GM12878 (cell line): ENCODE data around the gene RSF1. TPM values are rescaled to one million over a fixed set of nuclear protein-coding genes. Genes with fewer than 3 reads are reported as not detected.

ENCODE experiments used
- ATAC-seq: fragments of 200-7000 bp; cut with Tn5 transposase; 3 replicates; pipeline ENCODE4 v1.9.1; 2020; ENCODE audit warnings: mild to moderate bottlenecking, moderate library complexity
- BruUV-seq: library from RNA; stranded (reverse); fragments of 400-500 nt; replicated peaks from 2 replicates; lab custom pipeline; 2021; lab: Mats Ljungman, UMichigan
- CTCF ChIA-PET: fragments of 300-600 bp; sonication (Branson Sonifier 250); formaldehyde crosslinking; extraction: SDS; loops from one replicate; lab custom pipeline; 2021; ENCODE audit warnings: inconsistent platforms; lab: Yijun Ruan, JAX
- POLR2A ChIA-PET: fragments of 350-600 bp; formaldehyde crosslinking; extraction: SDS; loops from one replicate; lab custom pipeline; 2021; ENCODE audit warnings: inconsistent platforms; lab: Charles Lee
- RAD21 ChIA-PET: fragments of 300-600 bp; sonication (Branson Sonifier 250); formaldehyde crosslinking; loops from one replicate; lab custom pipeline; 2023; ENCODE audit warnings: antibody characterized with exemption; ENCODE audit not compliant: unreplicated experiment; lab: Charles Lee
- SMC1A ChIA-PET: fragments of 300-600 bp; sonication (Branson Sonifier 250); formaldehyde crosslinking; loops from one replicate; lab custom pipeline; 2023; ENCODE audit not compliant: unreplicated experiment, uncharacterized antibody; lab: Charles Lee
- DNase-seq: peaks from one replicate; pipeline ENCODE4 v3.0.0-alpha.2; 2011; ENCODE audit warnings: low read depth, low spot score
- FAIRE-seq: peaks from 3 replicates; lab custom pipeline; 2011; peaks lifted over from hg19 to GRCh38; lab: Jason Lieb, UNC
- H2AFZ ChIP-seq: 2 replicates; pipeline ENCODE4 v1.6.0; 2011; ENCODE audit warnings: low read depth, low read length, control low read depth; ENCODE audit not compliant: control insufficient read depth
- H3K27ac ChIP-seq: 2 replicates; pipeline ENCODE4 v1.5.1; 2011; ENCODE audit warnings: control low read depth; ENCODE audit not compliant: control insufficient read depth, insufficient read depth
- H3K27me3 ChIP-seq, 2 experiments: replicated peaks in 1 of 2; 2 replicates each; pipeline versions ENCODE4 v1.6.0 to v1.6.1; 2011; ENCODE audit warnings: low read length in 1 of 2; ENCODE audit not compliant: control insufficient read depth in 2 of 2, insufficient read depth in 2 of 2
- H3K36me3 ChIP-seq, 2 experiments: 2 replicates each; pipeline ENCODE4 v1.5.1; 2011; ENCODE audit warnings: low read length in 1 of 2; ENCODE audit not compliant: control insufficient read depth in 2 of 2, insufficient read depth in 2 of 2
- H3K4me1 ChIP-seq: 2 replicates; pipeline ENCODE4 v1.6.1; 2011; ENCODE audit warnings: mild to moderate bottlenecking, low read length, moderate library complexity, mixed read lengths; ENCODE audit not compliant: control insufficient read depth, insufficient read depth
- H3K4me2 ChIP-seq: 2 replicates; pipeline ENCODE4 v1.6.0; 2011; ENCODE audit warnings: control low read depth; ENCODE audit not compliant: control insufficient read depth, insufficient read depth
- H3K4me3 ChIP-seq: fragments of 200-600 bp; sonication (generic); 2 replicates; pipeline ENCODE4 v1.5.1; 2016
- H3K79me2 ChIP-seq: 2 replicates; pipeline ENCODE4 v1.6.0; 2011; ENCODE audit warnings: low read length; ENCODE audit not compliant: control insufficient read depth, insufficient read depth
- H3K9ac ChIP-seq: 2 replicates; pipeline ENCODE4 v1.8.0; 2011; ENCODE audit warnings: low read length, control low read depth, mixed read lengths; ENCODE audit not compliant: control insufficient read depth, insufficient read depth
- H3K9me3 ChIP-seq: replicated peaks from 3 replicates; pipeline ENCODE4 v1.5.1; 2011; ENCODE audit warnings: mild to moderate bottlenecking, low read length; ENCODE audit not compliant: control insufficient read depth, insufficient read depth
- H4K20me1 ChIP-seq: 2 replicates; pipeline ENCODE4 v1.6.0; 2011; ENCODE audit not compliant: control insufficient read depth, insufficient read depth
- ATF7 ChIP-seq: fragments of 450-650 bp; IDR thresholded peaks from 2 replicates; pipeline ENCODE4 v1.6.1; 2016; ENCODE audit warnings: low read depth, mild to moderate bottlenecking
- BRCA1 ChIP-seq: IDR thresholded peaks from 2 replicates; pipeline ENCODE4 v1.6.1; 2011; ENCODE audit warnings: low read depth, low read length, improper control_type of control experiment
- CBFB ChIP-seq: IDR thresholded peaks from 2 replicates; pipeline ENCODE4 v1.6.1; 2016; ENCODE audit warnings: antibody characterized with exemption, low read depth
- CBX5 ChIP-seq: sonication (generic); IDR thresholded peaks from 2 replicates; pipeline ENCODE4 v1.6.1; 2016; ENCODE audit warnings: low read depth, moderate library complexity, mild to moderate bottlenecking, inconsistent platforms
- FOXK2 ChIP-seq: fragments of 450-650 bp; IDR thresholded peaks from 2 replicates; pipeline ENCODE4 v1.6.1; 2017; ENCODE audit warnings: mild to moderate bottlenecking, moderate library complexity
- HCFC1 ChIP-seq: fragments of 150-350 bp; IDR thresholded peaks from 2 replicates; pipeline ENCODE4 v1.6.1; 2014; ENCODE audit warnings: low read length
- IKZF2 ChIP-seq, 2 experiments: fragments of 450-650 bp; IDR thresholded peaks; 2 replicates each; pipeline ENCODE4 v1.6.1; 2017; ENCODE audit warnings: mild to moderate bottlenecking in 2 of 2, moderate library complexity in 2 of 2
- IRF4 ChIP-seq: IDR thresholded peaks from 2 replicates; pipeline ENCODE4 v1.6.1; 2011; ENCODE audit warnings: low read depth, low read length
- JUNB ChIP-seq: IDR thresholded peaks from 2 replicates; pipeline ENCODE4 v1.6.1; 2016; ENCODE audit warnings: antibody characterized with exemption, mild to moderate bottlenecking
- MXI1 ChIP-seq: fragments of 150-350 bp; IDR thresholded peaks from 2 replicates; pipeline ENCODE4 v1.6.1; 2011; ENCODE audit warnings: low read depth, mild to moderate bottlenecking, inconsistent platforms, low read length, improper control_type of control experiment
- NR2F1 ChIP-seq: fragments of 450-650 bp; conservative IDR thresholded peaks from 2 replicates; pipeline ENCODE4 v1.6.1; 2017; ENCODE audit warnings: mild to moderate bottlenecking
- PAX8 ChIP-seq: fragments of 450-650 bp; IDR thresholded peaks from 2 replicates; pipeline ENCODE4 v1.6.1; 2017; ENCODE audit warnings: mild to moderate bottlenecking, moderate library complexity
- RELA ChIP-seq: fragments of 450-650 bp; IDR thresholded peaks from 2 replicates; pipeline ENCODE4 v1.8.0; 2014; ENCODE audit warnings: borderline replicate concordance; ENCODE audit not compliant: partially characterized antibody
- TCF12 ChIP-seq: IDR thresholded peaks from 2 replicates; pipeline ENCODE4 v1.6.1; 2011; ENCODE audit warnings: low read depth, mild to moderate bottlenecking, low read length
- ZNF274 ChIP-seq: IDR thresholded peaks from one replicate; pipeline ENCODE4 v1.8.0; 2011; ENCODE audit not compliant: insufficient read length, insufficient read depth
- WGBS: methylation state at CpG from one replicate; pipeline ENCODE4 v1.1.6; 2016; ENCODE audit warnings: low lambda C conversion rate; ENCODE audit not compliant: insufficient replicate concordance, insufficient coverage; ENCODE audit errors: missing lambda C conversion rate; 5-methylcytosine and 5-hydroxymethylcytosine counted together
- in situ Hi-C: fragments of 300-500 bp; cut with MboI; formaldehyde crosslinking; loops from 9 replicates; pipeline ENCODE4 v1.14.3; 2018; ENCODE audit warnings: mixed read lengths
- intact Hi-C: fragments of 100-400 bp; cut with micrococcal nuclease; formaldehyde crosslinking; loops from one replicate; pipeline ENCODE4 v1.14.2; 2022; ENCODE audit not compliant: unreplicated experiment
- polyA plus RNA-seq, 11 experiments: library from polyadenylated mRNA; depleted of rRNA in 4 of 11; unstranded in 6 of 11; stranded (reverse) in 5 of 11; fragments of >200 nt; fragmentation: Nextera tagmentation in 4 of 11; fragmentation: Illumina TruSeq in 1 of 11; extraction: Ambion mirVana in 4 of 11; extraction: Trizol in 1 of 11; gene quantifications; 1 replicate in 1 of 11; 2 replicates in 10 of 11; pipeline versions ENCODE4 v1.2.1 to v1.2.3, GENCODE V29; 2011 to 2016; ENCODE audit warnings: inconsistent platforms in 2 of 11, missing spikeins in 2 of 11, low read depth in 1 of 11
- total RNA-seq, 4 experiments: library from RNA; depleted of rRNA in 3 of 4; stranded (reverse); fragments of >200 nt in 3 of 4; fragmentation: Illumina TruSeq in 1 of 4; extraction: Trizol in 1 of 4; gene quantifications; 2 replicates each; pipeline versions ENCODE4 v1.2.1 to v1.2.3, GENCODE V29; 2013 to 2021
- TF ChIP-seq, protein P1 (sequence below): IDR thresholded peaks from 2 replicates; pipeline ENCODE4 v1.6.1; 2012; ENCODE audit warnings: mild to moderate bottlenecking, low read depth, low read length

Gene RSF1
- total and polyA plus RNA-seq, 10 of the 15 experiments (the other 5 are each of a cell fraction or from before 2014, with no cell fraction given): 9.0 to 45.3 (median 30.0) TPM

DNA sequence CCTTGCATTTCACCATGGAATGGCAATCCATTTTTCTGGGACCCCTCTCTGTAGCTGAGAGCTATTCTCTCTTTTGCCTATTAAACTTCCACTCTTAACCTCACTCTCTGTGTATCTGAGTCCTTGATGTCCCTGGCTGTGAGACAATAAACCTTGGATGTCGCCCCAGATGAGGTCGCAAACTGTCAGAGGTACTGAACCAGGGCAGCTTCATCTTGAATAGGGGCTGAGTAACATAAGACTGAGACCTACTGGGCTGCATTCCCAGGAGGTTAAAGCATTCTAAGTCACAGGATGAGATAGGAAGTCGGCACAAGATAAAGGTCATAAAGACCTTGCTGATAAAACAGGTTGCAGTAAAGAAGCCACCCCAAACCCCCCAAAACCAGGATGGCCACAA, 68.0 kb downstream of the RSF1 start:
- ChIA-PET SMC1A (no interaction called here), POLR2A (no interaction called here), CTCF (no interaction called here), RAD21 (no interaction called here)
- DNase-seq (no peak), FAIRE-seq (no peak), ATAC-seq (no peak)
- intact Hi-C loops (no loop called here), in situ Hi-C loops (no loop called here)
- Histone ChIP-seq H3K36me3 (peaks cover 0 to 14% of the 10 kb centered on the region in 2 experiments; a peak in 2 of 4 replicates), H3K79me2 (no peaks in the 10 kb centered on the region; the same call in none of the 2 replicates), H3K4me2 (no peak overlapping the region), H3K4me1 (no peaks in the 10 kb centered on the region), H3K27me3 (no peaks in the 10 kb centered on the region), H2AFZ (no peak overlapping the region), H3K27ac (no peak overlapping the region), H3K4me3 (no peak overlapping the region), H3K9ac (no peak overlapping the region), H4K20me1 (no peaks in the 10 kb centered on the region; the same call in none of the 2 replicates), H3K9me3 (no peaks in the 10 kb centered on the region)
- BruUV-seq: no TSS peak
- TF ChIP-seq ZNF274 (no peak), IRF4 (no peak), HCFC1 (no peak), RELA (no peak), MXI1 (no peak), TCF12 (no peak), JUNB (no peak), CBFB (no peak), NR2F1 (no peak), ATF7 (no peak), PAX8 (no peak), BRCA1 (no peak), CBX5 (no peak), IKZF2 (IDR thresholded peaks at IDR 0.05) (no peak), FOXK2 (no peak)
- TF ChIP-seq, protein P1, sequence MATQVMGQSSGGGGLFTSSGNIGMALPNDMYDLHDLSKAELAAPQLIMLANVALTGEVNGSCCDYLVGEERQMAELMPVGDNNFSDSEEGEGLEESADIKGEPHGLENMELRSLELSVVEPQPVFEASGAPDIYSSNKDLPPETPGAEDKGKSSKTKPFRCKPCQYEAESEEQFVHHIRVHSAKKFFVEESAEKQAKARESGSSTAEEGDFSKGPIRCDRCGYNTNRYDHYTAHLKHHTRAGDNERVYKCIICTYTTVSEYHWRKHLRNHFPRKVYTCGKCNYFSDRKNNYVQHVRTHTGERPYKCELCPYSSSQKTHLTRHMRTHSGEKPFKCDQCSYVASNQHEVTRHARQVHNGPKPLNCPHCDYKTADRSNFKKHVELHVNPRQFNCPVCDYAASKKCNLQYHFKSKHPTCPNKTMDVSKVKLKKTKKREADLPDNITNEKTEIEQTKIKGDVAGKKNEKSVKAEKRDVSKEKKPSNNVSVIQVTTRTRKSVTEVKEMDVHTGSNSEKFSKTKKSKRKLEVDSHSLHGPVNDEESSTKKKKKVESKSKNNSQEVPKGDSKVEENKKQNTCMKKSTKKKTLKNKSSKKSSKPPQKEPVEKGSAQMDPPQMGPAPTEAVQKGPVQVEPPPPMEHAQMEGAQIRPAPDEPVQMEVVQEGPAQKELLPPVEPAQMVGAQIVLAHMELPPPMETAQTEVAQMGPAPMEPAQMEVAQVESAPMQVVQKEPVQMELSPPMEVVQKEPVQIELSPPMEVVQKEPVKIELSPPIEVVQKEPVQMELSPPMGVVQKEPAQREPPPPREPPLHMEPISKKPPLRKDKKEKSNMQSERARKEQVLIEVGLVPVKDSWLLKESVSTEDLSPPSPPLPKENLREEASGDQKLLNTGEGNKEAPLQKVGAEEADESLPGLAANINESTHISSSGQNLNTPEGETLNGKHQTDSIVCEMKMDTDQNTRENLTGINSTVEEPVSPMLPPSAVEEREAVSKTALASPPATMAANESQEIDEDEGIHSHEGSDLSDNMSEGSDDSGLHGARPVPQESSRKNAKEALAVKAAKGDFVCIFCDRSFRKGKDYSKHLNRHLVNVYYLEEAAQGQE: no peak
- WGBS: 99% methylated on average over 3 of the region's 3 CpGs
